ENCODE results near the gene BCAS1. TPM values are rescaled to one million over a fixed set of nuclear protein-coding genes. Genes with fewer than 3 reads are reported as not detected.

Gene BCAS1
- total RNA-seq, 1 donor from 2014 or later: under 0.01 TPM

DNA sequence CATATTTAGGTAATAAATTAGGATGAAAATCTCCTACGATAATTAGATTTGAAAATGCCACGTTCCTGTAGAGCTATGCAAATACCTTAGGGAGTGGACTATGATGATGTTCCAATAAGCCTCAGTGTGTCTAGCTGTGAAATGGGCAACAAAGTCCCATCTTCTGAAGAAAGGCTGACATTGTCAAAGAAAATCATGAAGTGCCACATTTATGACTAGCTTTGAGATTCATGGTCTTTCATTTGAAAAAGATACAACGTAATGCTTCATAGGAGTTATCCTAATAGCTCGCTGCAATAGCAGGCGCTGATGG, 23.8 kb upstream of the BCAS1 start:
- no peak overlapping the region for H3K4me3 ChIP-seq (ENCODE audit: low read depth, low read length)

GRCh38 chr20:54093423-54094267, 23.3 kb upstream of the BCAS1 start:
- no peak for DNase-seq (ENCODE audit: low read depth)
- no peak overlapping the region for H3K4me3 ChIP-seq (ENCODE audit: low read depth, low read length)
- TF ChIP-seq, protein P1, sequence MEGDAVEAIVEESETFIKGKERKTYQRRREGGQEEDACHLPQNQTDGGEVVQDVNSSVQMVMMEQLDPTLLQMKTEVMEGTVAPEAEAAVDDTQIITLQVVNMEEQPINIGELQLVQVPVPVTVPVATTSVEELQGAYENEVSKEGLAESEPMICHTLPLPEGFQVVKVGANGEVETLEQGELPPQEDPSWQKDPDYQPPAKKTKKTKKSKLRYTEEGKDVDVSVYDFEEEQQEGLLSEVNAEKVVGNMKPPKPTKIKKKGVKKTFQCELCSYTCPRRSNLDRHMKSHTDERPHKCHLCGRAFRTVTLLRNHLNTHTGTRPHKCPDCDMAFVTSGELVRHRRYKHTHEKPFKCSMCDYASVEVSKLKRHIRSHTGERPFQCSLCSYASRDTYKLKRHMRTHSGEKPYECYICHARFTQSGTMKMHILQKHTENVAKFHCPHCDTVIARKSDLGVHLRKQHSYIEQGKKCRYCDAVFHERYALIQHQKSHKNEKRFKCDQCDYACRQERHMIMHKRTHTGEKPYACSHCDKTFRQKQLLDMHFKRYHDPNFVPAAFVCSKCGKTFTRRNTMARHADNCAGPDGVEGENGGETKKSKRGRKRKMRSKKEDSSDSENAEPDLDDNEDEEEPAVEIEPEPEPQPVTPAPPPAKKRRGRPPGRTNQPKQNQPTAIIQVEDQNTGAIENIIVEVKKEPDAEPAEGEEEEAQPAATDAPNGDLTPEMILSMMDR (conservative IDR thresholded peaks at IDR 0.05; ENCODE audit: low read depth, low read length): no peak

More for the DNA sequence above, 23.8 kb upstream of the BCAS1 start:
- TF ChIP-seq, protein P1 (conservative IDR thresholded peaks at IDR 0.05; ENCODE audit: low read depth, low read length): no peak
- no peak for DNase-seq (ENCODE audit: low read depth)

DNA sequence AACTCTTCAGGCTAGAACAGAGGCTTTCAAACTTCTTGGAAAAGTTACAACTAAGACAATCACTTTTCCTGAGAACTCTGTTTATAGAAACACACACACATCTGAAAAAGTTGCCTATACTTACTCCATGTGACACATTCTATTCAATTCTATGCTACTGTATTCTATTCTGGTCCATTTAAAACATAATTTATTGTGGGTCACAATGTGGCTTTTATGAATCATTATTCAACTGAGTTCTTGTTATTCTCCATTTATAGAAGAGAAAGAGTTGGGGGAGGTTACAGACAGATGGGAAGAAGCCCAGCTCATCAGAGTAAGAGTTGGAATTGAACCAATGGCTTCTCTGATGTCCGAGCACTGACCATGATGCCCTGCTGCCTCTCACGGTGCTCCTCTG, 21.6 kb upstream of the BCAS1 start:
- no peak overlapping the region for H3K4me3 ChIP-seq (ENCODE audit: low read depth, low read length)
- TF ChIP-seq, protein P1 (conservative IDR thresholded peaks at IDR 0.05; ENCODE audit: low read depth, low read length): no peak
- no peak for DNase-seq (ENCODE audit: low read depth)

DNA sequence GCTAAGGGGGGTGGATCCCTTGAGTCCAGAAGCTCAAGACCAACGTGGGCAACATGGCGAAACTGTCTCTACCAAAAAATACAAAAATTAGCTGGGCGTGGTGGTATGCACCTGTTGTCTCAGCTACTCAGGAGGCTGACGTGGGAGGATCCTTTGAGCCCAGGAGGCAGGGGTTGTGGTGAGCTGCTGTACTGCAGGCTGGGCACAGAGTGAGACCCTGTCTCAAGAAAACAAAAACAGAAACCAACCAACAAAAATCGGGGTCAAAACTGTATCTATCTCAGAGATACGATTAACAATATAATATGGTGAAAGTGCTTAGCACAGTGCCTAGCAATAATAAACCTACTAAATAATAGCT, 20.7 kb upstream of the BCAS1 start:
- TF ChIP-seq, protein P1 (conservative IDR thresholded peaks at IDR 0.05; ENCODE audit: low read depth, low read length): no peak
- H3K4me3 ChIP-seq (ENCODE audit: low read depth, low read length): no peak overlapping the region
- no peak for DNase-seq (ENCODE audit: low read depth)

- TF ChIP-seq, protein P1 (conservative IDR thresholded peaks at IDR 0.05; ENCODE audit: low read depth, low read length): no peak
- H3K4me3 ChIP-seq (ENCODE audit: low read depth, low read length): no peak overlapping the region
- DNase-seq (ENCODE audit: low read depth): no peak
These were observed 20.1 kb upstream of the BCAS1 start for GRCh38 chr20:54090230-54091119.

GRCh38 chr20:54088430-54088829, 18.0 kb upstream of the BCAS1 start:
- no peak for DNase-seq (ENCODE audit: low read depth)
- H3K4me3 ChIP-seq (ENCODE audit: low read depth, low read length): no peak overlapping the region
- TF ChIP-seq, protein P1 (conservative IDR thresholded peaks at IDR 0.05; ENCODE audit: low read depth, low read length): no peak
